GM19240 (cell line): ENCODE measurements around the gene HCN1.
"Not testable (repeated sequence)": the region's sequence is repeated elsewhere in the genome, so short reads cannot be mapped to it uniquely, and the experiment has no call there.

Experiments used
- DNase-seq: peaks from one replicate; pipeline ENCODE4 v3.0.0; 2011; ENCODE audit warnings: low spot score; ENCODE audit not compliant: insufficient read length

HCN1 gene

DNA sequence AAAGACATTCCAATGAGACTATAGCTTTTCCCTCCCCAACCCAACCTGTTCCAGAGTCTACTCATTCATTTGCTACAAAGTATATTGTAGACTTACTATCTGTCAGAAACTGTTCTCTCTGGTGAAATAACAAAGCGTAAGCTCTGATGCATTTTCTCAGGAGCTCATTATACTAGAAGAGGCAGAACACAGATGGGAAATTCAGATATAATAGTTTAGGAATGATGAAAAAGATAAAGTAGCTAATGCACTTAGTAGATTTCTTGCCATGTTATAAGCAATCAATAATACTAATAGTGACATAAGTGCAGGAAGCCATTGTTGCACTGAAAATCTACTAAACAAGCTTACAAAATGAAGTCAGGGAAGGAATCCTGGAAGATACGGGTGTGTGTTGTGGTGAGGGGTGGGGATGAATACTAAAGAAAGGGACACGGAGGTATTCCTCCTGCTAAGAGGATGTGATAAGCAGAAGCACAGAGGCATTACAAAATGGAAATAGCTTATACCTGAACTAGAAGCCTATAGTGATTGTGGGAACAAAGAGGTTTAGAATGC is 78.2 kb downstream of the HCN1 start:
- DNase-seq: no peak

DNA sequence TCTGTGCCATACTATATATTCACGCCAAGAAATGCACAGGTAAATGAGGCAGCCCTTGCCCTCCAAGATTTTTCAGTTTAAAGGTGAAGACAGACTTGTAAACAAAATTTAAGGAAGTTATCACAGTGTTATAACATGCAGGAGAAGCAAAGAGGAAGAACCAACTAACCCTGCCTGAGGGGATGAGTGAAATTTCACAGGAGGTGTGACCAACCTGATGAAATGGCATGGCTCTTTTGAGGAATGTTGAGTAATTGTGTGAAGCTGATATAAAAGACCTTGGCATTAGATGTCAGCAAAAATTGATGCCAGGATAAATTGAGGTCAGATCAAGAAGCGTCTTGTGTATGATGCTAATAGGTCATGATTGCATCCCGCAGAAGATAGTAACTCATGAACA is 86.5 kb downstream of the HCN1 start:
- DNase-seq: no peak

DNA sequence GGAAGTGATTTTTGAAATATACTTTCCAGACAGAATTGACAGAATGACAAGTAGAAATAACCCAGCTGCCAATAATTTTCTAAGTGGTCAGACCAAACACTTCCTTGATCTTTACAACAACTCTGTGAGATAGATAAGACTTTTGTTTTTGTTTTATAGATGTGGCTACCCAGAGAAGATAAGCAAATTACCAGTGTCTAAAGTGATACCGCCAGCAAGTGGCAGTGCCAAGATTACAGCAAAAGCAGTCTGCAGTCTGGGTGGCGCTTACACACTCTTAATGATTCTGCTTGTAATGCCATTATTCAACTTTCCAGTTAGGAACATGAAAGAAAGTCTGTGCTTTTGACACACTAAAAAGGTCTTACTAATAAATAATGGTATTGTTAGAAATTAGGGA is 92.1 kb downstream of the HCN1 start:
- no peak for DNase-seq

DNA sequence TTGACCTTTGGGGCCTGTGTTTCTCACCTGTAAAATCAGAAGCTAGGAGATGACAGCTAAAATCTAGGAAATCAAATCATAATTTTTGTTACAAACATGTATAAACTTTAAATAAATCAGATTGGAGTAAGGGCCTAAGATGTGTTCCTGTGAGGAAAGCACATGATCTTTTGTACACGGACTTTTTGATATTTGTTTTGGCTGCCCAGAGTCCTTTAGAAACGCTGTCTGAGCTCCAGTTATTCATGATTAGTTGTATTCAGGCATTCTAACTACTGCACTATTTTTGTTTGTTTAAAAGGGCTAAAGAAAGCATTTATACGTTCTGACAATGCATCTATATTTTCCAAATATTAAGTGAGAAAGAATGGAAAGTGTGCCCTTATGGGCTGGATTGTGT is 94.8 kb downstream of the HCN1 start:
- DNase-seq: no peak

GRCh38 chr5:45596320-45596719 is 99.9 kb downstream of the HCN1 start:
- no peak for DNase-seq

DNA sequence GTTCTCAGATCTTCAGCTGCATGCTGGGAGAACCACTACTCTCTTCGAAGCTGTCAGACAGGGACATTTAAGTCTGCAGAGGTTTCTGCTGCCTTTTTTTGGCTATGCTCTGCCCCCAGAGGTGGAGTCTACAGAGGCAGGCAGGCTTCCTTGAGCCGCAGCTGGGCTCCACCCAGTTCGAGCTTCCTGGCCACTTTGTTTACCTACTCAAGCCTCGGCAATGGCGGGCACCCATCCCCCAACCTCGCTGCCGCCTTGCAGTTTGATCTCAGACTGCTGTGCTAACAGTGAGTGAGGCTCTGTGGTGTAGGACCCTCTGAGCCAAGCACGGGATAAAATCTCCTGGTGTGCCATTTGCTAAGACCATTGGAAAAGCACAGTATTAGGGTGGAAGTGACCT is 110.2 kb downstream of the HCN1 start:
- DNase-seq: not testable (repeated sequence)

GRCh38 chr5:45578270-45578669 is 117.9 kb downstream of the HCN1 start:
- no peak for DNase-seq

GRCh38 chr5:45568813-45569212 is 127.4 kb downstream of the HCN1 start:
- no peak for DNase-seq

DNA sequence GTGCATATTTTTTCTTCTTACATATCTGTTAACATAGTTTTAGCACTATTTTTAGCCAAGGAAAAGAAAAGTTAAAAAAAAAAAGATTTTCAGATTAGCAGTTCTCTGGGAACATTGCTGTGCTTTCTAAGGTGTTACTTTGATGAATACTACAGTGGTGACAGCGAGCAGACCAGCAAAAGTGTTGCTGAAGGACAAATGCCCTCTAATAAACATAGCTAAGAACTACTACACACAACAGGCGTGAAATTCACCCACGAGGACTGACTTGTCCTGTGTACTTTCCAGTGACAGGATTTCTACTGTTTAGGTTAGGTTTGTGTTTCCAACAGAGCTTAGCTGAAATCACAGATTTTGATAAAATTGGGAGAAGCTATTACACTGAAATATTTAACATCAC is 153.8 kb downstream of the HCN1 start:
- no peak for DNase-seq

DNA sequence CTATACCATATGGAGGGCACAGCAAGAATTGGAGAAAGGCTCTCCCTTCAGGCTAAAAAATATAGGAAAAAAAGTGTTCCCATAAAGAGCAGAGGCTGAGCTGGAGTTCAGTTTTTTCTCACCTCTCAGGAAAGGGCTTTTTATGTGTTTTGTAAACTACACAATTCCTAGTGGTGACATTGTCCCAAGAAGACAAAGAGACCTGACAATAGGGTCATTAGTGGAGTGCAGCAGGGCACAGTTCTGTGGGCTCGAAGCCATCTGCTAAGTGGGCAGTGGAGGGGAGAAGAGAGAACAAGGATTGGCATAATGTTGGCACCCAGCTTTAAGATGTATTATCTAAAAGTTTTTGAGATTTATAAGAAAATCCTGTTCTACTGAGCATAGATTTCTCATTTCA is 162.5 kb downstream of the HCN1 start:
- DNase-seq: no peak

GRCh38 chr5:45532826-45533624 is 163.2 kb downstream of the HCN1 start:
- no peak for DNase-seq

DNA sequence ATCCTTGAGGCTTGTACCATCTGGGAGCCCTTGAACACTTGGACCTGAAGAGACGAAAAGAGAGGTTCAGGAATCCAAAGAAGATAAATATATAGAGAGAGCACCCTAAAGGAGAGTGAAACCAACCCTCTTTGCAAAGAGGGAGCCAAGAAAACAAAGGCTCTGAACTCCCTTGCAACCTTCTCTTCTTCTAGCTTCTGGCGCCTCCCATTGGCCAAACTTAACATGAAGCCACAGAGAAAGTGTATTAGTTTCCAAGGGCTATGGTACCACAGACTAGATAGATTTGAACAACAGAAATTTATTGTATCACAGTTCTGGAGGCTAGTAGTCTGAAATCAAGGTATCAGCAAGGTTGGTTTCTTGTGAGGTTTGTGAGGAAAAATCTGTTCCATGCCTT is 175.1 kb downstream of the HCN1 start:
- no peak for DNase-seq

DNA sequence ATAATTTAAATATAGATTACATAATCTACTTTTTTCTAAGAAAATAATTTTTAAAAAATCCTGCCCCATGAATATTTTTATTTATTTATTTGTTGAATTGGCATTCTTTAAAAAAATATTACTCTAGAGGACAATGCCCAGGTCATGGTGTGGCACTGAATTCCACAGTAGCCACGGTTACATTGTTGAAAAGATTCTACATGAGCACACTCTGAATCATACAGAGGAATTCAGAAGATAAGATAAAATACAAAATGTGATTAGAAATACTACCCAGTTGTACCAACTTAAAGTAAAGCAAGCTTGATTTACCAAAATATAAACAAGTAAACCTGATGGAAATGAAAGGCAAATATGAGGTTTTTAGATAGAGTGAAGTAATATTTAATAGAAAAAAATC is 183.7 kb downstream of the HCN1 start:
- no peak for DNase-seq

GRCh38 chr5:45509371-45509770 is 186.8 kb downstream of the HCN1 start:
- DNase-seq: no peak

DNA sequence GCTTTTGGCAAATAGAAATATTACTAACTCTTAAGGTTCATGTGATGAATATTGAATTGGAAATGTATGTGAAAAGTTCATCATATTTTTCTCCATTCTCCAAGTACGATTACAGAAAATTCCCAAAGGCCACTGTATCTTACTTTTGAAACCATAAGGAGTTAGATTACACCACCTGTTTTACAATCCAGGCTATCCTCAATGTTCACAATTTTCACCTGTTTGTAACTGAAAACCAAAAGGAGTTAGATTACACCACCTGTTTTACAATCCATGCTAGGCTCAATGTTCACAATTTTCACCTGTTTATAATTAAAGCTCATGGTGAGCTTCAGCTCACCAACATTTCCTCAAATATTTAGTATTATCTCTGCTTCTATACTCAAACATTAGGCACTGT is 188.0 kb downstream of the HCN1 start:
- DNase-seq: no peak

DNA sequence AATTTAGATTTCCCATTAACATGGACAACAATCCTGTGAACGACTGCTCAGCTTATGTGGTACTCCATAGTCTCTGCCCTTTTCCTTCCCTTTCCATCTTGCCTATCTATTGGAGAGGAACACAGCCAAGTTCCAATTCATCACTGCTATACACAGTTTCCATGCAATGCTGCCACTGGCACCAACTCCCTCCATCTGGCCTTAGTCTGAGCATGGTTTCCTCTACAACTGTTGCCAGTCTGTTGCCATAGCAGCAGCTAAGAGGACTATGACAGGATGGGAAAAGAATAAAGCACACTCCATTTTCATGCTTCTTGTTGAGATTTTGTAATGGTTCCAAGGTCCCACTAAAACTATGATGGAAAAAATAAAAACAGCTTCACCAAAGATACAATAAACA is 189.0 kb downstream of the HCN1 start:
- DNase-seq: no peak

- not testable (repeated sequence) for DNase-seq
Measured at GRCh38 chr5:45499006-45499405, 197.2 kb downstream of the HCN1 start.

DNA sequence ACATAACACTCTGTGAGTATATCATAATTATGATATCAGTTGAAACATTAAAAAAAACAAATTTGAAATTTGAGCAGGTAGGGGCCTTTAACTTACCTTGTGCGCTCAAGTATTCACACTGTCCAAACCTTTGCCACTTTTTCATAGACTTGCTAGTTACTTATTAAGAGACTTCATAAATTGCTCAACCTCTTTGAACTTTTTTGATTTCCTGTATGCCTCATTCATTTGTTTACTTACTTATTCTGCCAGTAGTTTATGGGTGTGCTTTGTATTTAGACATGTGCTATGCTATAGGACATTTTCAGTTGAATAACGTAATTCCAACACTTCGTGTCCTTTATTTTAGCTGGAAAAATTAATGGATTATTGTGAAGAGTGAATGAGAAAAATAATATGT is 204.8 kb downstream of the HCN1 start:
- DNase-seq: no peak

GRCh38 chr5:45484781-45485180 is 211.4 kb downstream of the HCN1 start:
- no peak for DNase-seq

GRCh38 chr5:45454114-45454513 is 242.1 kb downstream of the HCN1 start:
- no peak for DNase-seq

- not testable (repeated sequence) for DNase-seq
Measured at GRCh38 chr5:45444856-45445255, 251.3 kb downstream of the HCN1 start.

- no peak for DNase-seq
Measured at GRCh38 chr5:45440466-45440865, 255.7 kb downstream of the HCN1 start.

DNA sequence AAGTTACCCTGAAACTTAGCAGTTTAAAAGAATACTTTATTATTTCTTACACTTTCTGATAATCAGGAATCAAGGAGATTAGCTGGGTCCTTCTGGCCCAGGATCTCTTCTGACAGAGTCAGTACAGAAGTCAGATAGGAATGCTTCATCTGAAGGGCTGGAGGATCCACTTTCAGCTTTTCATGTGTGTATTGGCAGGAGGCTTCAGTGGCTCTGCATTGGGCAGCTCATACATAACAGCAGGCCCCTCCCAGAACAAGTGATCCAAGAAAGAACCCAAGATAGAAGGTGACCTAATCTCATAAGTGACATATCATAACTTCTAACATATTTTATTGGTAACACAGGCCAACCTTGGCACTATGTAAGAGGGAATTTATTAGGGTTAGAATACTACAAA is 258.4 kb downstream of the HCN1 start:
- DNase-seq: no peak
